Endothelial cell (in vitro differentiated cells): ENCODE measurements around the gene CEACAM19. TPM values are rescaled to one million over a fixed set of nuclear protein-coding genes. Genes with fewer than 3 reads are reported as not detected.
"Not testable (repeated sequence)": the region's sequence is repeated elsewhere in the genome, so short reads cannot be mapped to it uniquely, and the experiment has no call there.

Experiments used
- DNase-seq: peaks from one replicate; pipeline ENCODE4 v3.0.0; 2021; ENCODE audit warnings: low spot score
- H3K27ac Mint-ChIP-seq: one replicate; pipeline ENCODE4 v1.8.0; 2021; ENCODE audit warnings: mixed read lengths, inconsistent platforms; ENCODE audit not compliant: unreplicated experiment
- H3K27me3 Mint-ChIP-seq: one replicate; pipeline ENCODE4 v1.8.0; 2021; ENCODE audit warnings: mild to moderate bottlenecking, moderate library complexity, mixed read lengths, inconsistent platforms; ENCODE audit not compliant: unreplicated experiment
- H3K36me3 Mint-ChIP-seq: one replicate; pipeline ENCODE4 v1.8.0; 2021; ENCODE audit warnings: mild to moderate bottlenecking, low read depth, mixed read lengths, inconsistent platforms; ENCODE audit not compliant: unreplicated experiment
- H3K4me1 Mint-ChIP-seq: one replicate; pipeline ENCODE4 v1.8.0; 2021; ENCODE audit warnings: mild to moderate bottlenecking, mixed read lengths, inconsistent platforms; ENCODE audit not compliant: unreplicated experiment
- H3K4me3 Mint-ChIP-seq: one replicate; pipeline ENCODE4 v1.8.0; 2021; ENCODE audit warnings: mild to moderate bottlenecking, mixed read lengths, inconsistent platforms; ENCODE audit not compliant: unreplicated experiment
- H3K9me3 Mint-ChIP-seq: one replicate; pipeline ENCODE4 v1.8.0; 2021; ENCODE audit warnings: mixed read lengths, inconsistent platforms; ENCODE audit not compliant: unreplicated experiment
- CTCF ChIP-seq: fragments of 200-600 bp; sonication (generic); IDR thresholded peaks from one replicate; pipeline ENCODE4 v1.5.0; 2021; ENCODE audit warnings: antibody characterized with exemption; ENCODE audit not compliant: unreplicated experiment
- total RNA-seq: library from RNA; stranded (reverse); fragmentation: NEBNext Ultra II Directional; extraction: Animal tissue kit (Norgen Biotek cat#: 25700); gene quantifications from one replicate; pipeline ENCODE4 v1.2.1, GENCODE V29; 2021; ENCODE audit not compliant: unreplicated experiment

CEACAM19 gene
- total RNA-seq, 1 donor from 2014 or later, result 3.7 TPM

- Mint-ChIP-seq H3K9me3 (no peaks in the 10 kb centered on the region), H3K36me3 (peaks cover 16% of the 10 kb centered on the region), H3K4me1 (no peaks in the 10 kb centered on the region), H3K27me3 (peaks cover 2% of the 10 kb centered on the region), H3K4me3 (no peak overlapping the region), H3K27ac (no peak overlapping the region)
- no peak for DNase-seq
- TF ChIP-seq CTCF, result no peak
These were observed 7.3 kb upstream of the CEACAM19 start for GRCh38 chr19:44663996-44664395.

- H3K4me1 Mint-ChIP-seq, result no peaks in the 10 kb centered on the region
- H3K36me3 Mint-ChIP-seq, result peaks cover 16% of the 10 kb centered on the region
- H3K27ac Mint-ChIP-seq, result no peak overlapping the region
- DNase-seq, result no peak
- TF ChIP-seq CTCF, result no peak
- H3K4me3 Mint-ChIP-seq, result no peak overlapping the region
- peaks cover 4% of the 10 kb centered on the region for H3K27me3 Mint-ChIP-seq
- no peaks in the 10 kb centered on the region for H3K9me3 Mint-ChIP-seq
These were observed 6.3 kb upstream of the CEACAM19 start for GRCh38 chr19:44664976-44665375.

GRCh38 chr19:44666852-44667556, 4.3 kb upstream of the CEACAM19 start:
- no peak overlapping the region for H3K27ac Mint-ChIP-seq

GRCh38 chr19:44668985-44669764, 2.1 kb upstream of the CEACAM19 start:
- no peak overlapping the region for H3K27ac Mint-ChIP-seq

More at GRCh38 chr19:44666852-44667556, 4.3 kb upstream of the CEACAM19 start:
- no peaks in the 10 kb centered on the region for H3K9me3 Mint-ChIP-seq
- peaks cover 13% of the 10 kb centered on the region for H3K36me3 Mint-ChIP-seq
- H3K4me3 Mint-ChIP-seq, result no peak overlapping the region
- peaks cover 4% of the 10 kb centered on the region for H3K27me3 Mint-ChIP-seq
- no peak for DNase-seq
- TF ChIP-seq CTCF, result no peak
- H3K4me1 Mint-ChIP-seq, result no peaks in the 10 kb centered on the region

GRCh38 chr19:44670027-44670426, 1.3 kb upstream of the CEACAM19 start:
- not testable (repeated sequence) for H3K27ac Mint-ChIP-seq, H3K4me3 Mint-ChIP-seq, H3K4me1 Mint-ChIP-seq, H3K36me3 Mint-ChIP-seq, H3K27me3 Mint-ChIP-seq, H3K9me3 Mint-ChIP-seq, DNase-seq

More at GRCh38 chr19:44668985-44669764, 2.1 kb upstream of the CEACAM19 start:
- H3K36me3 Mint-ChIP-seq, result no peaks in the 10 kb centered on the region
- H3K4me3 Mint-ChIP-seq, result no peak overlapping the region
- no peaks in the 10 kb centered on the region for H3K4me1 Mint-ChIP-seq
- no peak for DNase-seq
- no peak for TF ChIP-seq CTCF
- no peaks in the 10 kb centered on the region for H3K9me3 Mint-ChIP-seq
- peaks cover 3% of the 10 kb centered on the region for H3K27me3 Mint-ChIP-seq
